ENCODE data around the gene DHX15.

DHX15 gene

DNA sequence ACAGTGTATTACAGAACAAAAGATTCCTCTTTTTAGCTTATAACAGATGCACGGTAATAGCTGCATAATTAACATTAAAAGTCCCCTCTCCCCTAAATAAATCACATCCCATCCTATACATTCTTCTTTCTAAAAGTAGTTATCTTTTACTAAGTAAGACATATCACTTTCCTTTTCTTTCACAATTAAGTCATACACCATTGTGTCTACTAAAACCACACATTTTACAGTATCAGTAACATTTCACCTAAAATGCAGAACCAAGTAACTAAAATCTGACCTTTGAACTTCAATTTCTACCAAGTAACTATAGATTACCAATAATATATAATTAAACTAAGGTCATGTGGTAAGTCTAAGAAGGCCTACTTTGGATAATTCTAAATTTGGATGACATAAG, 14.2 kb downstream of the DHX15 start:
- no peak for DNase-seq (ENCODE audit: extremely low read depth, low read depth)
- TF ChIP-seq, protein P1, sequence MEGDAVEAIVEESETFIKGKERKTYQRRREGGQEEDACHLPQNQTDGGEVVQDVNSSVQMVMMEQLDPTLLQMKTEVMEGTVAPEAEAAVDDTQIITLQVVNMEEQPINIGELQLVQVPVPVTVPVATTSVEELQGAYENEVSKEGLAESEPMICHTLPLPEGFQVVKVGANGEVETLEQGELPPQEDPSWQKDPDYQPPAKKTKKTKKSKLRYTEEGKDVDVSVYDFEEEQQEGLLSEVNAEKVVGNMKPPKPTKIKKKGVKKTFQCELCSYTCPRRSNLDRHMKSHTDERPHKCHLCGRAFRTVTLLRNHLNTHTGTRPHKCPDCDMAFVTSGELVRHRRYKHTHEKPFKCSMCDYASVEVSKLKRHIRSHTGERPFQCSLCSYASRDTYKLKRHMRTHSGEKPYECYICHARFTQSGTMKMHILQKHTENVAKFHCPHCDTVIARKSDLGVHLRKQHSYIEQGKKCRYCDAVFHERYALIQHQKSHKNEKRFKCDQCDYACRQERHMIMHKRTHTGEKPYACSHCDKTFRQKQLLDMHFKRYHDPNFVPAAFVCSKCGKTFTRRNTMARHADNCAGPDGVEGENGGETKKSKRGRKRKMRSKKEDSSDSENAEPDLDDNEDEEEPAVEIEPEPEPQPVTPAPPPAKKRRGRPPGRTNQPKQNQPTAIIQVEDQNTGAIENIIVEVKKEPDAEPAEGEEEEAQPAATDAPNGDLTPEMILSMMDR (IDR thresholded peaks at IDR 0.05; ENCODE audit: low read depth, low read length): no peak

DNA sequence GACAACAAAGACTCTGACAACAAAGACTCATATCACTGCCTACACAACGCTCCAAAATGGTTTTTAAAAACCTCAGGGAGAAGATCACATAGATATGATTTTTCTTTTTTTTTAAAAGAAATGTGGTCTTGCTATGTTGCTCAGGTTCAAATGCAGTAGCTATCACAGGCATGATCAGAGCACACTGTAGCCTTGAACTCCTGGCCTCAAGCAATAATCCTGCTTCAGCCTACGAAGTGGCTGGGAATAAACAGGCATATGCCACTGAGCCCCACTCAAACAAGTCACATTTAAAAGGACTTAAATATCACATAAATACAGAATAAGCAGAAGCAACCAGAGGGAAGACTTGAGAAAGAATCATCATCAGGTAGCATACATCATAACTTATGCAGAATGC, 14.7 kb downstream of the DHX15 start:
- DNase-seq (ENCODE audit: extremely low read depth, low read depth): no peak
- TF ChIP-seq, protein P1 (IDR thresholded peaks at IDR 0.05; ENCODE audit: low read depth, low read length): no peak

GRCh38 chr4:24568425-24568824, 15.9 kb downstream of the DHX15 start:
- TF ChIP-seq, protein P1 (IDR thresholded peaks at IDR 0.05; ENCODE audit: low read depth, low read length): no peak
- no peak for DNase-seq (ENCODE audit: extremely low read depth, low read depth)

- TF ChIP-seq, protein P1 (IDR thresholded peaks at IDR 0.05; ENCODE audit: low read depth, low read length): no peak
Observed at GRCh38 chr4:24565054-24565453, 19.3 kb downstream of the DHX15 start.

DNA sequence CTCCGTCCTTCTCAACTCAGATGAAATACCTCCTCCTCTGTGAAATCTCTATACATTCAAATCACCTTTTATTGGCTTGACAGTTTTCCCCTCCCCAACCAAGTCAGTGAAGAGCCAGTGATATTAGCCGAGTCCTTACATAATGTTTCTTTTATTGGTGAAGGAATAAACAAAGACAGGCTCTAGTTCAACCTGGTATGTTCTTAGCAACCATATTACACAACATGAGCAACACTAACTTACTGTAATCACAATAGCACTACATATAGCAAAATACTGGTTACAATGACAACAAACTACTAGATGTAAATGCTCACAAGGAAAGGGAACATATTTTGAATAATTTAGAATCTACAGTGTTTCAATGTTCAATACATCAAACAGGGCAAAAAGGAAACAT, 19.9 kb downstream of the DHX15 start:
- TF ChIP-seq, protein P1 (IDR thresholded peaks at IDR 0.05; ENCODE audit: low read depth, low read length): no peak
- DNase-seq (ENCODE audit: extremely low read depth, low read depth): no peak

More at GRCh38 chr4:24565054-24565453, 19.3 kb downstream of the DHX15 start:
- no peak for DNase-seq (ENCODE audit: extremely low read depth, low read depth)

DNA sequence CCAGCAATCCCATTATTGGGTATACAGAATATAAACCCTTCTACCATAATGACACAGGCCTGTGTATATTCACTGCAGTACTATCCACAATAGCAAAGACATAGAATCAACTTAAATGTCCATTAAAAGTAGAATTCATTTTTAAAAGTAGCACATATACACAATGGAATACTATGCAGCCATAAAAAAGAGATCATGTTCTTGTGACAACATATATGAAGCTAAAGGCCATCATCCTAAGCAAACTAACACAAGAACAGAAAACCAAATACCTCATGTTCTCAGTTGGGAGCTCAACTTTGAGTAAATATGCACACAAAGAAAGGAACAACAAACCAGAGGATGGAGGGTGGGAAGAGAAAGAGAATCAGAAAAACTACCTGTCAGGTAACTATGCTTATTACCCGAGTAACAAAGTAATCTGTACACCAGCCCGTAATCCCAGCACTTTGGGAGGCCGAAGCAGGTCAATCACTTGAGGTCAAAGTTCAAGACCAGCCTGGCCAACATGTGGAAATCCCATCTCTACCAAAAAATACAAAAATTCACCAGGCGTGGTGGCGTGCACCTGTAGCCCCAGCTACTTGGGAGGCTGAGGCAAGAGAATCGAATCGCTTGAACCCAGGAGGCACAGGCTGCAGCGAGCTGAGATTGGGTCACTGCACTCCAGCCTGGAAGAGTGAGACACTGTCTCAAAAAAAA, 22.8 kb downstream of the DHX15 start:
- TF ChIP-seq, protein P1 (IDR thresholded peaks at IDR 0.05; ENCODE audit: low read depth, low read length): no peak
- no peak for DNase-seq (ENCODE audit: extremely low read depth, low read depth)

DNA sequence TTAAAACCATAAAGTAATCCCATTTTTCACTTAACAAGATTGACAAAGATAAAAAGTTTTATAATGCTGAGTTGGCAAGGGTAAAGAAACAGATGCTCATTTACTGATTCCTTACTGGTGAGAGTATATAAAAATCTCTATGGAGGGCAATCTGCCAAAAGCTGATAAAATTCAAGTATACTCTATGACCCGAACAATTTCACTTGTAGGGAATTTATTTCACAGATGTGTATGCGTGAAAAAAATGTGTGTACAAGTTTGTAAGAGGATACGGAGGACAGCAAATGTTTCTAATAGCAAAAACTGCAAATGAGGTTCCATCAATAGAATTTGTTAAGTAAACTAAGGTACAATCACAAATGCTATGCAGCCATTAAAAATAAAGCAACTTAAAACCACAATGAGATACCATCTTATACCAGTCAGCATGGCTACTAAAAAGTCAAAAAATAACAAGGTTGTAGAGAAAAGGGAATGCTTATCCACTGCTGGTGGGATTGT, 23.4 kb downstream of the DHX15 start:
- TF ChIP-seq, protein P1 (IDR thresholded peaks at IDR 0.05; ENCODE audit: low read depth, low read length): no peak
- DNase-seq (ENCODE audit: extremely low read depth, low read depth): no peak
